RWPE2 (cell line): Measurements from ENCODE around the gene BIRC5.

ENCODE experiments used
- ATAC-seq: fragments of 200-7000 bp; cut with Tn5 transposase; 3 replicates; pipeline ENCODE4 v1.9.1; 2021; ENCODE audit warnings: low read depth
- DNase-seq: peaks from one replicate; pipeline ENCODE4 v3.0.0-alpha.2; 2020; ENCODE audit warnings: low spot score
- H3K27ac ChIP-seq: fragments of 450-650 bp; 2 replicates; pipeline ENCODE4 v1.5.1; 2017; ENCODE audit warnings: mild to moderate bottlenecking; ENCODE audit not compliant: poor library complexity, severe bottlenecking
- H3K27me3 ChIP-seq: fragments of 250-450 bp; sonication (Bioruptor Pico); 2 replicates; pipeline ENCODE4 v1.5.1; 2021; ENCODE audit warnings: mild to moderate bottlenecking, moderate library complexity; ENCODE audit not compliant: insufficient read depth, poor library complexity, severe bottlenecking
- H3K36me3 ChIP-seq: fragments of 250-450 bp; sonication (Bioruptor Pico); 2 replicates; pipeline ENCODE4 v1.5.1; 2020; ENCODE audit warnings: low read depth, mild to moderate bottlenecking, moderate library complexity
- H3K4me1 ChIP-seq: fragments of 250-450 bp; sonication (Bioruptor Pico); 2 replicates; pipeline ENCODE4 v1.5.1; 2021; ENCODE audit warnings: mild to moderate bottlenecking, moderate library complexity; ENCODE audit not compliant: insufficient read depth, poor library complexity, severe bottlenecking
- H3K4me3 ChIP-seq: fragments of 250-450 bp; sonication (Bioruptor Pico); 2 replicates; pipeline ENCODE4 v1.5.1; 2021; ENCODE audit warnings: mild to moderate bottlenecking, moderate library complexity; ENCODE audit not compliant: severe bottlenecking
- H3K9me3 ChIP-seq: fragments of 250-450 bp; sonication (Bioruptor Pico); 2 replicates; pipeline ENCODE4 v1.5.1; 2021; ENCODE audit warnings: mild to moderate bottlenecking, moderate library complexity; ENCODE audit not compliant: severe bottlenecking
- TF ChIP-seq, protein P1 (sequence below): fragments of 450-650 bp; IDR thresholded peaks from one replicate; pipeline ENCODE4 v1.5.1; 2017; ENCODE audit warnings: mild to moderate bottlenecking, moderate library complexity; ENCODE audit not compliant: poor library complexity, severe bottlenecking

The BIRC5 gene

DNA sequence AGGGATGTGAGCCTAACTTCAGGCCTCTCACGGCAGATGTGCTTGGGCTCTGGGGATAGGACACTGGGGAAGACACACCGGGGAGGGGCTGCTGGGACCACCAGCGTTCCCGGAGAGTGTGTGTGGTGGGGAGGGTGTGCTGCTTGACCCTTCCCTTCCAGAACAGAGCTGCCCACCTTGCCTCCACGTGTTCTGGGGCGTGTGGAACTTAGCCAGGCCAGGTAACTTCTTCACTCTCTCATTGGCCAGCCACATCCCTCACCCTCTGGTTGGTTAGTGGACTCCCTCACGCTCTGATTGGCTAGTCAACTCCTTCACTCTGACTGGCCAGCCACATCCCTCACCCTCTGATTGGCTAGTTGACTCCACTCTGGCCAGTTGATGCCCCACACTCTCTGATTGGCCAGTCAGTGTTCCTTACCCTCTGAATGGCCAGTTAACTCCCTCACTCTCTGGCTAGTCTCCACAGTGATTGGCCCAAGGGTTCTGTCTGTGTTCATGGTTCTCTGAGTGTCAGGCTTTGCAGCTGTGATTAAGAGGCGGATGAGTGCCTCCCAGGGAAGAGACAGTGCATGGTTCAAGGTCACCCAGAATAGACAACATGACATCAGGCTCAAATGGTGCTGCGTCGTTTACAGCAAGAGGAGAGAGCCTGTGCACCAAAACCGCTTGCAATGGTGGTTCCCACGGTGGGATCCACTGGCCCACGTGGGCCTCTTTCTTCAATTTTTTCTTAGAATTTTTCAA is 27.4 kb downstream of the BIRC5 start:
- ATAC-seq, result peak; percentile 38; the same call in 1 of the 3 replicates

DNA sequence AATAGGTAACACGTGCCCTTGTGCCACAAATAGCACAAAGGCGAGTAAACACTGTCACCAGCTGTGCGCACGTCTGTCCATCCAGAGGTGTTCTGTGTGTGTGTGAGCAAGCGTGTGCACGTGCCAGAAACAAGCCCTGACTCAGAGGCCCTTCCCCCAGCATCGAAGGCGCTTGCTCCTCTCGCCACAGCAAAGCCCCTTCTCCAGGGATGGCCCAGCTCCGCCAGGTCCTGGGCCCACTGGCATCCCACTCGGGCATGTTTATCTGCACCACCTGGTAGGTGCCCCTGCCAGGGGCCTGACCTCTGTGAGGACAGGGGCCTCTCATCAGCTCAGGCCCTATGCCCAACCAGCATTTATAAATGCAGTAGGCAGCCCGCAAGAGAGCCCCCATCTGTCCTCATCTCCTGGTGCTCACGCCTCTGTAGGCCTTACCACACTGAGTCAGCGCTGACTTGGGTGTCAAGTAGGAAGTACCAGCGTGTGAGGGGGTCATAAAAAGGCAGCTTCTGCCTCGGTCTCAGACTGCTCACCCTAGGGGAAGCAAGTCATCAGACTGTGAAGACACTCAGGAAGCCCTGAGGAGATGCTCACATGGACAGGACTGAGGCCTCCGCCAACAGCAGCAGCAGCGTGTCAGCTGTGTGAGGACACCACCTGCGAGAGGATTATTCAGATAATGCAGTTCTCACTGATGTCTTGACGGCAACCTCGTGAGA is 28.1 kb downstream of the BIRC5 start:
- no peak overlapping the region for H3K27ac ChIP-seq
- no peak overlapping the region for H3K4me3 ChIP-seq
- H3K9me3 ChIP-seq, result peaks cover 7% of the 10 kb centered on the region
- no peaks in the 10 kb centered on the region for H3K27me3 ChIP-seq
- TF ChIP-seq, protein P1, sequence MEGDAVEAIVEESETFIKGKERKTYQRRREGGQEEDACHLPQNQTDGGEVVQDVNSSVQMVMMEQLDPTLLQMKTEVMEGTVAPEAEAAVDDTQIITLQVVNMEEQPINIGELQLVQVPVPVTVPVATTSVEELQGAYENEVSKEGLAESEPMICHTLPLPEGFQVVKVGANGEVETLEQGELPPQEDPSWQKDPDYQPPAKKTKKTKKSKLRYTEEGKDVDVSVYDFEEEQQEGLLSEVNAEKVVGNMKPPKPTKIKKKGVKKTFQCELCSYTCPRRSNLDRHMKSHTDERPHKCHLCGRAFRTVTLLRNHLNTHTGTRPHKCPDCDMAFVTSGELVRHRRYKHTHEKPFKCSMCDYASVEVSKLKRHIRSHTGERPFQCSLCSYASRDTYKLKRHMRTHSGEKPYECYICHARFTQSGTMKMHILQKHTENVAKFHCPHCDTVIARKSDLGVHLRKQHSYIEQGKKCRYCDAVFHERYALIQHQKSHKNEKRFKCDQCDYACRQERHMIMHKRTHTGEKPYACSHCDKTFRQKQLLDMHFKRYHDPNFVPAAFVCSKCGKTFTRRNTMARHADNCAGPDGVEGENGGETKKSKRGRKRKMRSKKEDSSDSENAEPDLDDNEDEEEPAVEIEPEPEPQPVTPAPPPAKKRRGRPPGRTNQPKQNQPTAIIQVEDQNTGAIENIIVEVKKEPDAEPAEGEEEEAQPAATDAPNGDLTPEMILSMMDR, result no peak
- DNase-seq (no peak), ATAC-seq (no peak)
- H3K36me3 ChIP-seq, result no peaks in the 10 kb centered on the region
- no peaks in the 10 kb centered on the region for H3K4me1 ChIP-seq

More for the DNA sequence above, 27.4 kb downstream of the BIRC5 start:
- no peaks in the 10 kb centered on the region for H3K4me1 ChIP-seq
- DNase-seq, result no peak
- no peaks in the 10 kb centered on the region for H3K36me3 ChIP-seq
- H3K9me3 ChIP-seq, result peaks cover 7% of the 10 kb centered on the region
- TF ChIP-seq, protein P1, result no peak
- no peak overlapping the region for H3K4me3 ChIP-seq
- no peak overlapping the region for H3K27ac ChIP-seq
- H3K27me3 ChIP-seq, result no peaks in the 10 kb centered on the region

DNA sequence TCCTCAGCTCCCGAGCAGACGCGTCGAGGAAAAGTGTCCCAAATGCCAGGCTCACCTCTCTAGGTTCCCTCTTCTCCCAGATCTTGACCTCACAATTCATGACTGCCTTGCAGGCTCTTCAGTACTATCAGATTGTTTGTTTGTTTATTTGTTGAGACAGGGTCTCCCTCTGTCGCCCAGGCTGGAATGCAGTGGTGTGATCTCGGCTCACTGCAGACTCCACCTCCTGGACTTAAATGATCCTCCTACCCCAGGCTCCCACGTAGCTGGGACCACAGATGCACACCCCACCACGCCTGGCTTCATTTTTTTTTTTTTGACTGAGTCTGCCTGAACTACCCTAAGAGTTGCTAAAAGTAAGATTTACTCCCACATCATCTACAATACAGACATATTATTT is 33.3 kb downstream of the BIRC5 start:
- ATAC-seq (no peak), DNase-seq (no peak)
- TF ChIP-seq, protein P1, result no peak
- H3K27ac ChIP-seq, result no peak overlapping the region
- no peak overlapping the region for H3K4me3 ChIP-seq
- peaks cover 6% of the 10 kb centered on the region for H3K4me1 ChIP-seq
- no peaks in the 10 kb centered on the region for H3K27me3 ChIP-seq
- H3K9me3 ChIP-seq, result peaks cover 7% of the 10 kb centered on the region
- H3K36me3 ChIP-seq, result no peaks in the 10 kb centered on the region

DNA sequence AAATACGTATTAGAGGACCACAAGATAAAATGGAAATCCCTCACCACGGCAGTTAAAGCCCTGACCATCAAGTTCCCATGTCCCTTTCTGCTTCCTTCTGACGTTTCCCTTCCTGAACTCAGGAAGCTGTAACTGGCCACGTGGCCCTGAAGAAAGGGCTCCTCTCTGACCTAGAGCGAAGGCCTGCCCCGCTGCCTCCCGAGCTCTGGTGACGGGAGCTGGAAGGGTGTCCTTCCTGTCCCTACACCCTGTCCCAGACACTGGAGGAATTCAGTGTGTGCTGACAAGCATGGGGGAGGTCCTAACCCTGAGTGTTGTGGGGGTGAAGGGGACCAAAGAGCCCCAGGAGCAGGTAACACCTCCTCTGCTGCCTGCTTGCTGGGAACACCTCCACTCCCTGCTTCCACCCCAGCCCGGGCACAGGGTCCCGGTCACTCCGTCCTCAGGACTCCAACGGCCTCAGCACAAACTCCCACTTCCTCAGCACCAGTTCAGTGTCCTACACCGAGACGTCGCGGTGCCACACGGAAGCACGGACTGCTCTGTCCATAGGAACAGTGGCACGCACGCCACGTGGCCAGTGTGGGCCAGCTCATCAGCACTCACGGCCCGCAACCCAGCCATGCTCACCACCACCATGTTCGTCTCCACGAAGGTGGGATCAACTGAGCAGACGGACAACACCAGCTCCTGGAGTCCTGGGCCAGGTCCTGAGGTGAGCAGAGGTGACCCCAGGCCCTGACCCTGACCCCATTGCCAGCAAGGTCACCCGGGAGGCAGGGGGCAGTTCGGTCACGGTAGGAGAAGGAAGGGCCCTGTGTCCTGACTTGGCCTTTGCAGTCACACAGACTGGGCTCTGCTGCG is 34.2 kb downstream of the BIRC5 start:
- H3K4me3 ChIP-seq, result no peak overlapping the region
- H3K36me3 ChIP-seq, result no peaks in the 10 kb centered on the region
- no peaks in the 10 kb centered on the region for H3K27me3 ChIP-seq
- H3K9me3 ChIP-seq, result peaks cover 7% of the 10 kb centered on the region
- ATAC-seq (no peak), DNase-seq (peak; percentile 65)
- no peak overlapping the region for H3K27ac ChIP-seq
- peaks cover 6% of the 10 kb centered on the region for H3K4me1 ChIP-seq
- TF ChIP-seq, protein P1, result no peak
